CD8-positive, alpha-beta memory T cell (primary cell): Measurements from ENCODE around the gene YTHDF1. TPM values are rescaled to one million over a fixed set of nuclear protein-coding genes. Genes with fewer than 3 reads are reported as not detected.

Source experiments
- CTCF ChIA-PET: fragments of 350-600 bp; sonication (Branson Sonifier 250); formaldehyde crosslinking; loops from one replicate; lab custom pipeline; 2021; ENCODE audit warnings: antibody characterized with exemption; lab: Charles Lee
- POLR2A ChIA-PET: fragments of 350-600 bp; sonication (Branson Sonifier 250); formaldehyde crosslinking; loops from one replicate; lab custom pipeline; 2021; ENCODE audit warnings: antibody characterized with exemption; lab: Charles Lee
- DNase-seq, 5 donors: peaks; one replicate each; pipeline versions ENCODE4 v3.0.0 to v3.0.0-alpha.2; 2020 to 2022; ENCODE audit warnings: mixed read lengths in 1 of 5
- H3K27ac ChIP-seq: one replicate; pipeline ENCODE4 v1.7.0; 2013; ENCODE audit warnings: low read depth, mild to moderate bottlenecking, low read length, moderate library complexity
- H3K27me3 ChIP-seq: 2 replicates; pipeline ENCODE4 v1.7.0; 2013; ENCODE audit warnings: low read length, mild to moderate bottlenecking; ENCODE audit not compliant: insufficient read depth, poor library complexity, severe bottlenecking
- H3K36me3 ChIP-seq: 2 replicates; pipeline ENCODE4 v1.7.0; 2013; ENCODE audit warnings: mild to moderate bottlenecking, low read length, moderate library complexity; ENCODE audit not compliant: insufficient read depth
- H3K4me1 ChIP-seq: 2 replicates; pipeline ENCODE4 v1.7.0; 2013; ENCODE audit warnings: mild to moderate bottlenecking, low read length, moderate library complexity; ENCODE audit not compliant: insufficient read depth
- H3K4me3 ChIP-seq: 2 replicates; pipeline ENCODE4 v1.7.0; 2013; ENCODE audit warnings: mild to moderate bottlenecking, low read length
- H3K9me3 ChIP-seq: 2 replicates; pipeline ENCODE4 v1.7.0; 2013; ENCODE audit warnings: mild to moderate bottlenecking, low read length
- H3K27ac Mint-ChIP-seq, 8 donors: one replicate each; pipeline ENCODE4 v1.8.0; 2020 to 2021; ENCODE audit warnings: mixed read lengths in 8 of 8, mild to moderate bottlenecking in 6 of 8, inconsistent platforms in 3 of 8, moderate library complexity in 3 of 8
- H3K27me3 Mint-ChIP-seq, 2 donors: one replicate each; pipeline ENCODE4 v1.8.0; 2020 to 2021; ENCODE audit warnings: mixed read lengths in 2 of 2, mild to moderate bottlenecking in 1 of 2, moderate library complexity in 1 of 2
- H3K36me3 Mint-ChIP-seq, 3 donors: one replicate each; pipeline ENCODE4 v1.8.0; 2020 to 2021; ENCODE audit warnings: mixed read lengths in 3 of 3, inconsistent platforms in 1 of 3, mild to moderate bottlenecking in 1 of 3
- H3K4me1 Mint-ChIP-seq, 3 donors: one replicate each; pipeline ENCODE4 v1.8.0; 2020 to 2021; ENCODE audit warnings: mixed read lengths in 3 of 3, inconsistent platforms in 1 of 3, mild to moderate bottlenecking in 1 of 3
- H3K4me3 Mint-ChIP-seq, 7 donors: one replicate each; pipeline ENCODE4 v1.8.0; 2020 to 2021; ENCODE audit warnings: mixed read lengths in 7 of 7, mild to moderate bottlenecking in 6 of 7, moderate library complexity in 4 of 7, inconsistent platforms in 2 of 7
- H3K9me3 Mint-ChIP-seq, 5 donors: one replicate each; pipeline ENCODE4 v1.8.0; 2020 to 2022; ENCODE audit warnings: mixed read lengths in 5 of 5, mild to moderate bottlenecking in 3 of 5, moderate library complexity in 2 of 5, inconsistent platforms in 1 of 5
- polyA plus RNA-seq: library from polyadenylated mRNA; unstranded; fragments of 300-500 nt; fragmentation: Illumina TruSeq; gene quantifications from one replicate; pipeline ENCODE4 v1.2.3, GENCODE V29; 2021
- total RNA-seq, 2 experiments: library from RNA; stranded (reverse); gene quantifications; one replicate each; pipeline ENCODE4 v1.2.3, GENCODE V29; 2021

YTHDF1 gene
- total and polyA plus RNA-seq, 3 experiments from 2014 or later, result 43.1 to 47.5 (median 47.0) TPM

- no peak for DNase-seq
- Histone ChIP-seq H3K4me3 (no peak overlapping the region), H3K36me3 (no peaks in the 10 kb centered on the region), H3K4me1 (no peaks in the 10 kb centered on the region), H3K27ac (no peak overlapping the region), H3K9me3 (no peaks in the 10 kb centered on the region), H3K27me3 (peaks cover 28% of the 10 kb centered on the region)
- ChIA-PET CTCF (no interaction called here), POLR2A (no interaction called here)
- Mint-ChIP-seq H3K27ac (no peak overlapping the region), H3K4me3 (no peak overlapping the region), H3K36me3 (no peaks in the 10 kb centered on the region), H3K9me3 (peaks cover 0 to 3% (median 0%) of the 10 kb centered on the region in 5 donors), H3K27me3 (peaks cover 21 to 25% of the 10 kb centered on the region in 2 donors), H3K4me1 (peaks cover 5 to 14% (median 6%) of the 10 kb centered on the region in 3 donors)
Observed at GRCh38 chr20:63173552-63174191, 42.3 kb downstream of the YTHDF1 start.

DNA sequence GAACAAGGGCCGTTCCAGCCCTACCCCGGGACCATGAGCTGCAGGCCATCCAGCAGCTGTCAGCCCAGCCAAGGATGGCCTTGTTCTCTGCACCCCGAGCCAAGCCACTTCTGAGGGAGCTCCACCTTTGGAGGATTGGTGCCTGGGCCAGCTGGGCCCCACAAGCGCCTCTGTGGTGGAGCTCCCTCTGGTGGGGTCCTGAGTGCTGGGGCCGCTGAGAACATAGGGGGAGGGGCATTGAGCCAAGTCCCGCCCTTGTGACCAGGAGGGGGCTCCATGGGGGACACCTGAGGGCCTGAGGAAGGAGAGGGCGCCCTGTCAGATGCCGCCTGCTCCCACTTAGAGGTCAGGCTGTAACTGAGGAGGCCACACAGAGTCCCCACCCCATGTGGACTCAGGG, 43.2 kb downstream of the YTHDF1 start:
- H3K4me1 ChIP-seq, result no peaks in the 10 kb centered on the region
- H3K36me3 ChIP-seq, result no peaks in the 10 kb centered on the region
- no peak for DNase-seq
- peaks cover 21 to 24% of the 10 kb centered on the region in 2 donors for H3K27me3 Mint-ChIP-seq
- no peak overlapping the region for H3K4me3 Mint-ChIP-seq
- H3K4me1 Mint-ChIP-seq, result peaks cover 4 to 11% (median 5%) of the 10 kb centered on the region in 3 donors
- no peak overlapping the region for H3K27ac Mint-ChIP-seq
- no peak overlapping the region for H3K27ac ChIP-seq
- CTCF ChIA-PET, result no interaction called here
- peaks cover 28% of the 10 kb centered on the region for H3K27me3 ChIP-seq
- POLR2A ChIA-PET, result no interaction called here
- no peak overlapping the region for H3K4me3 ChIP-seq
- H3K36me3 Mint-ChIP-seq, result no peaks in the 10 kb centered on the region
- H3K9me3 ChIP-seq, result no peaks in the 10 kb centered on the region
- H3K9me3 Mint-ChIP-seq, result peaks cover 0 to 3% (median 0%) of the 10 kb centered on the region in 5 donors

DNA sequence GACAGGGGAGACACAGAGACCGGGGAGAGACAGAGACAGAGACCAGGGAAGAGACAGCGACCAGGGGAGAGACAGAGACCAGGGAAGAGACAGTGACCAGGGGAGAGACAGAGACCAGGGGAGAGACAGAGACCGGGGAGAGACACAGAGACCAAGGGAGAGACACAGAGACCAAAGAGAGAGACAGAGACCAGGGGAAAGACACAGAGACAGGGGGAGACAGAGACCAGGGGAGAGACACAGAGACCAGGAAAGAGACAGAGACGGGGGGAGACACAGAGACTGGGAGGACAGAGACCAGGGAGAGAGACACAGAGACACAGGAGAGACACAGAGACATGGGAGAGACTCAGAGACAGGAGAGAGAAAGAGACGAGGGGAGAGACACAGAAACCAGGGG, 43.9 kb downstream of the YTHDF1 start:
- H3K4me3 ChIP-seq, result no peak overlapping the region
- H3K9me3 ChIP-seq, result no peaks in the 10 kb centered on the region
- H3K4me3 Mint-ChIP-seq, result no peak overlapping the region
- H3K27me3 ChIP-seq, result peaks cover 28% of the 10 kb centered on the region
- no peaks in the 10 kb centered on the region for H3K4me1 ChIP-seq
- H3K4me1 Mint-ChIP-seq, result peaks cover 4 to 9% (median 5%) of the 10 kb centered on the region in 3 donors
- peaks cover 21 to 22% of the 10 kb centered on the region in 2 donors for H3K27me3 Mint-ChIP-seq
- ChIA-PET POLR2A (no interaction called here), CTCF (no interaction called here)
- H3K27ac ChIP-seq, result no peak overlapping the region
- no peaks in the 10 kb centered on the region for H3K36me3 ChIP-seq
- peaks cover 0 to 3% (median 0%) of the 10 kb centered on the region in 5 donors for H3K9me3 Mint-ChIP-seq
- DNase-seq, result no peak
- H3K36me3 Mint-ChIP-seq, result no peaks in the 10 kb centered on the region
- no peak overlapping the region for H3K27ac Mint-ChIP-seq

DNA sequence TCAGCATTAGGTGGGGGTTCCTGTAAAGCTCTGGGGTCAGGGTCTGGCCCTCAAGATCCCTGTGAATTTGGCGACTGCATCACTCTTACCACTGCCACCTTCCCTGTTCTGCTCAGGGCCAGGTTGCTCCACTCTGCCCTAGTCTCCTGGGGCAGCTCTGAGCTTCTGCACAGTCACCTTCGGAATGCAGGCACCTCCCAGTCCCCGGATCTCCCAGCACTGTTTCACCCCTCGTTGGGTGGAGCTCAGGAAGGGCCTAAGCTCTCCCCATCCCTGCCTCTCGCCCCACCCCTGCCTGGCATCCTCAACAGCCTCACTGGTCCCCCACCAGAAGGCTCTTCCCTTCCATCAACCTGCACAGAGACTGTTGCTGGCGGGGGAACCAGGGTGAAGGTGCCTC, 46.2 kb downstream of the YTHDF1 start:
- Mint-ChIP-seq H3K27ac (no peak overlapping the region), H3K27me3 (peaks cover 11 to 15% of the 10 kb centered on the region in 2 donors), H3K9me3 (no peaks in the 10 kb centered on the region), H3K4me3 (no peak overlapping the region), H3K4me1 (peaks cover 0 to 2% (median 0%) of the 10 kb centered on the region in 3 donors), H3K36me3 (no peaks in the 10 kb centered on the region)
- Histone ChIP-seq H3K27me3 (peaks cover 11% of the 10 kb centered on the region), H3K4me1 (no peaks in the 10 kb centered on the region), H3K36me3 (no peaks in the 10 kb centered on the region), H3K27ac (no peak overlapping the region), H3K9me3 (no peaks in the 10 kb centered on the region), H3K4me3 (no peak overlapping the region)
- POLR2A ChIA-PET, result no interaction called here
- CTCF ChIA-PET, result no interaction called here
- no peak for DNase-seq

GRCh38 chr20:63168861-63169260, 47.1 kb downstream of the YTHDF1 start:
- Mint-ChIP-seq H3K4me1 (no peaks in the 10 kb centered on the region), H3K27ac (no peak overlapping the region), H3K36me3 (no peaks in the 10 kb centered on the region), H3K27me3 (peaks cover 10 to 15% of the 10 kb centered on the region in 2 donors), H3K9me3 (no peaks in the 10 kb centered on the region), H3K4me3 (no peak overlapping the region)
- DNase-seq, result no peak
- Histone ChIP-seq H3K27ac (no peak overlapping the region), H3K4me1 (no peaks in the 10 kb centered on the region), H3K9me3 (no peaks in the 10 kb centered on the region), H3K27me3 (peaks cover 3% of the 10 kb centered on the region), H3K4me3 (no peak overlapping the region), H3K36me3 (no peaks in the 10 kb centered on the region)
- ChIA-PET POLR2A (no interaction called here), CTCF (no interaction called here)

GRCh38 chr20:63167918-63168520, 47.9 kb downstream of the YTHDF1 start:
- no peaks in the 10 kb centered on the region for H3K27me3 ChIP-seq
- no peak overlapping the region for H3K4me3 ChIP-seq
- POLR2A ChIA-PET, result no interaction called here
- H3K4me1 ChIP-seq, result no peaks in the 10 kb centered on the region
- no peaks in the 10 kb centered on the region for H3K9me3 Mint-ChIP-seq
- H3K9me3 ChIP-seq, result no peaks in the 10 kb centered on the region
- H3K27ac Mint-ChIP-seq, result no peak overlapping the region
- no peaks in the 10 kb centered on the region for H3K36me3 Mint-ChIP-seq
- no peaks in the 10 kb centered on the region for H3K36me3 ChIP-seq
- CTCF ChIA-PET, result no interaction called here
- H3K27ac ChIP-seq, result no peak overlapping the region
- H3K4me1 Mint-ChIP-seq, result no peaks in the 10 kb centered on the region
- H3K27me3 Mint-ChIP-seq, result peaks cover 10 to 18% of the 10 kb centered on the region in 2 donors
- H3K4me3 Mint-ChIP-seq, result no peak overlapping the region
- DNase-seq, result peak in 1 of 5 donors; percentile 38

DNA sequence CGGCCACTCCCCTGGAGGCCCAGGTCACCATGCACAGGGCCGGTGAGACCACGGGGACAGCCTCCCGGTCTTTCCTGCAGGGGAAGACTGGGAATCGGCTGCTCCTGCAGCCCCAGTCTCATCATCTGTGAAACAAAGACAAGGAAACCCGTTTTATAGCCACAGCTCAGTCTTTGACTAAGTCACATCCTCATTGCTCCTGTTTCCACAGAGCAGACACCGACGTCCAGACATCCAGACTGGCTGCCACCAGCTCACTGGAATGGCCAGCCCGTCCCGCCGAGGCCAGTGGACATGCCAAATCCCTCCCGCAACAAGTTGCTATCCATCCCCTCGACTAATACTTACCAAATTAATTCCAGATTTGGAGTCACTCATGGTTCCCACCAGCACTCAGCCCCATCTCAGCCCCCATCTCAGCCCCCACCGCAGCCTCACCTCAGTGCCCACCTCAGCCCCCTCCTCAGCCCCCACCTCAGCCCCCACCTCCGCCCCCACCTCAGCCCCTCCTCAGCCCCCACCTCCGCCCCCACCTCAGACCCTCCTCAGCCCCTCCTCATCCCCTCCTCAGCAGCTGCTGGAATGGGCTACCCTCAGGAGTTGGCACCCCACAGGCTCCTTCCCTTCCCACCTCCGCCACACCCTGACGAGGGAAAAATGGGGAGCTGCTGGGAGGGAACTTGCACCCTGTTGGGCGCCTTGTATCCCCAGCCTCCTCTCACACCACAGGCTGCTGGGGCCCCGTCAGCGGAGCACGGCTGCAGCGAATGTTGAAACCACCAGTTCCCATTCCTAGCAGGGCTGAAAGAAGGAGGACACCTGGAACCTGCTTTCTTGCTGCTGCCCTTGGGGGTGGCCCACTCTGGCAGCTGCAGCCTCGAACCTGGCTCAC, 48.7 kb downstream of the YTHDF1 start:
- Histone ChIP-seq H3K4me1 (no peaks in the 10 kb centered on the region), H3K9me3 (no peaks in the 10 kb centered on the region), H3K27ac (no peak overlapping the region), H3K4me3 (no peak overlapping the region), H3K27me3 (no peaks in the 10 kb centered on the region), H3K36me3 (no peaks in the 10 kb centered on the region)
- H3K9me3 Mint-ChIP-seq, result no peaks in the 10 kb centered on the region
- H3K4me1 Mint-ChIP-seq, result no peaks in the 10 kb centered on the region
- ChIA-PET POLR2A (no interaction called here), CTCF (no interaction called here)
- no peaks in the 10 kb centered on the region for H3K36me3 Mint-ChIP-seq
- no peak overlapping the region for H3K27ac Mint-ChIP-seq
- peaks cover 13 to 18% of the 10 kb centered on the region in 2 donors for H3K27me3 Mint-ChIP-seq
- peak in 1 of 5 donors; percentile 31 for DNase-seq
- no peak overlapping the region for H3K4me3 Mint-ChIP-seq
